Smooth muscle cell of the brain vasculature (primary cell): ENCODE data around the gene SORL1.

Experiments used
- DNase-seq: peaks from one replicate; pipeline ENCODE4 v3.0.0-alpha.2; 2012; ENCODE audit warnings: low read depth, low spot score

SORL1 gene

GRCh38 chr11:121583825-121584224, 131.7 kb downstream of the SORL1 start:
- DNase-seq = no peak

- no peak for DNase-seq
Measured at GRCh38 chr11:121586750-121587149, 134.6 kb downstream of the SORL1 start.

- no peak for DNase-seq
Measured at GRCh38 chr11:121587182-121587581, 135.1 kb downstream of the SORL1 start.

- DNase-seq = no peak
Measured at GRCh38 chr11:121588747-121589146, 136.6 kb downstream of the SORL1 start.

GRCh38 chr11:121589946-121590537, 137.9 kb downstream of the SORL1 start:
- DNase-seq = no peak

- no peak for DNase-seq
Measured at GRCh38 chr11:121590772-121591404, 138.8 kb downstream of the SORL1 start.

- DNase-seq = peak; percentile 33
Measured at GRCh38 chr11:121591405-121592033, 139.4 kb downstream of the SORL1 start.

GRCh38 chr11:121592708-121593107, 140.6 kb downstream of the SORL1 start:
- DNase-seq = no peak

- peak; percentile 35 for DNase-seq
Measured at GRCh38 chr11:121595717-121596161, 143.6 kb downstream of the SORL1 start.

GRCh38 chr11:121596195-121597155, 144.4 kb downstream of the SORL1 start:
- DNase-seq = no peak

- no peak for DNase-seq
Measured at GRCh38 chr11:121603316-121603715, 151.2 kb downstream of the SORL1 start.

GRCh38 chr11:121604152-121604551, 152.0 kb downstream of the SORL1 start:
- DNase-seq = no peak

- DNase-seq = no peak
Measured at GRCh38 chr11:121606354-121606753, 154.2 kb downstream of the SORL1 start.

- DNase-seq = no peak
Measured at GRCh38 chr11:121607341-121607740, 155.2 kb downstream of the SORL1 start.

- DNase-seq = no peak
Measured at GRCh38 chr11:121608545-121609098, 156.5 kb downstream of the SORL1 start.

- no peak for DNase-seq
Measured at GRCh38 chr11:121610706-121611105, 158.6 kb downstream of the SORL1 start.

GRCh38 chr11:121611242-121611641, 159.1 kb downstream of the SORL1 start:
- no peak for DNase-seq

GRCh38 chr11:121613724-121614123, 161.6 kb downstream of the SORL1 start:
- no peak for DNase-seq

- no peak for DNase-seq
Measured at GRCh38 chr11:121614636-121615240, 162.6 kb downstream of the SORL1 start.

- no peak for DNase-seq
Measured at GRCh38 chr11:121615501-121615900, 163.4 kb downstream of the SORL1 start.

- no peak for DNase-seq
Measured at GRCh38 chr11:121618516-121618915, 166.4 kb downstream of the SORL1 start.
